MM.1S (cell line): ENCODE data around the gene PHACTR1.

Experiments used
- CTCF ChIP-seq: fragments of 300-600 bp; sonication (generic); IDR thresholded peaks from 2 replicates; pipeline ENCODE4 v1.5.1; 2016; ENCODE audit warnings: antibody characterized with exemption, low read length, mixed read lengths
- EZH2 ChIP-seq: fragments of 300-600 bp; sonication (generic); optimal IDR thresholded peaks from 2 replicates; pipeline ENCODE3; 2017; ENCODE audit warnings: low read depth, mild to moderate bottlenecking, antibody characterized with exemption, low read length, mixed read lengths
- EZH2phosphoT487 ChIP-seq: fragments of 300-600 bp; sonication (generic); IDR thresholded peaks from 2 replicates; pipeline ENCODE4 v1.6.1; 2018; ENCODE audit warnings: antibody characterized with exemption, low read length

DNA sequence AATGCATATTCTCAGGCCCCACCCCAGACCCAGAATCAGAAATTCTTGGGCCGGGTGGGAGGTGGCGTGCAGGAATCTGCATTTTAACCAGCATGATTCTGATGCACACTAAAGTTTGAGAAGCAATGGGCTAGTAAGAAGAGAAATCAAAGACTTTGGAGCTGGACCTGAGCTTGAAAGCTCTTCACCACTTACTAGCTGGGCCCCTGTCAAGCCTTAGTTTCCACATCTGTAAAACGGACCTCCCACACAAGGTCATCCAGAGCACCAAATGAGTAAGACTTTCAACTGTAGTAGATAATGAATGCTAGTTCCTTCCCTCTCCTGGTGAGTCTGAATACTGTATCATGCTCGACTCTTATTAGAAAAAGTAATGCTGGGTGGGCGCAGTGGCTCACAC lies 524.8 kb downstream of the PHACTR1 start:
- no peak for TF ChIP-seq CTCF
- no peak for TF ChIP-seq EZH2phosphoT487
- no peak for TF ChIP-seq EZH2
